Heart left ventricle (tissue), 13 donors: Measurements from ENCODE around the gene ATP6V1D.

ENCODE experiments used
- POLR2A ChIP-seq, 2 donors: fragments of 450-650 bp; IDR thresholded peaks; one replicate each; pipeline ENCODE4 v1.6.1; 2017; ENCODE audit warnings: antibody characterized with exemption in 2 of 2, mild to moderate bottlenecking in 2 of 2, moderate library complexity in 2 of 2
- TF ChIP-seq, protein P1 (sequence below), 12 donors: fragments of 200-600 bp; sonication (generic) in 4 of 12; IDR thresholded peaks; one replicate each; pipeline versions ENCODE4 v1.5.0 to v1.8.0; 2018 to 2022; ENCODE audit warnings: antibody characterized with exemption in 12 of 12, mild to moderate bottlenecking in 5 of 12
- donor health status: ischemic (EF 13 %, LVEDD 7.1; RV severe dilation, severe dysfunction).
- donor health status: DM: no; HTN: yes; CAD: no.
- donor health status: DM: no; HTN: no; CAD: no.
- donor health status: ischemic (EF 25% LVEDD 6.9; RV normal size, moderate dysfunction).
- donor health status: ischemic (EF 25% LVEDD 5.7; RV mildly dilated, moderate dysfunction).
- donor health status: ischemic (EF 35%, LVEDD 5.7; RV mildly dilated, moderate dysfunction).
- donor health status: nonischemic (EF 11% LVEDD 7.7; RV severe dilation, severe dysfunction).
- donor health status: DM: yes; HTN: yes; CAD: no.
- donor health status: PGD.
- donor health status: ischemic (EF 29% LVEDD 5.4; RV normal size, mild dysfunction).
- donor health status: nonischemic (EF 23%, LVEDD 6.1; RV moderate dilation, normal function).

GRCh38 chr14:67365476-67365875, 5.9 kb upstream of the ATP6V1D start:
- TF ChIP-seq, protein P1, sequence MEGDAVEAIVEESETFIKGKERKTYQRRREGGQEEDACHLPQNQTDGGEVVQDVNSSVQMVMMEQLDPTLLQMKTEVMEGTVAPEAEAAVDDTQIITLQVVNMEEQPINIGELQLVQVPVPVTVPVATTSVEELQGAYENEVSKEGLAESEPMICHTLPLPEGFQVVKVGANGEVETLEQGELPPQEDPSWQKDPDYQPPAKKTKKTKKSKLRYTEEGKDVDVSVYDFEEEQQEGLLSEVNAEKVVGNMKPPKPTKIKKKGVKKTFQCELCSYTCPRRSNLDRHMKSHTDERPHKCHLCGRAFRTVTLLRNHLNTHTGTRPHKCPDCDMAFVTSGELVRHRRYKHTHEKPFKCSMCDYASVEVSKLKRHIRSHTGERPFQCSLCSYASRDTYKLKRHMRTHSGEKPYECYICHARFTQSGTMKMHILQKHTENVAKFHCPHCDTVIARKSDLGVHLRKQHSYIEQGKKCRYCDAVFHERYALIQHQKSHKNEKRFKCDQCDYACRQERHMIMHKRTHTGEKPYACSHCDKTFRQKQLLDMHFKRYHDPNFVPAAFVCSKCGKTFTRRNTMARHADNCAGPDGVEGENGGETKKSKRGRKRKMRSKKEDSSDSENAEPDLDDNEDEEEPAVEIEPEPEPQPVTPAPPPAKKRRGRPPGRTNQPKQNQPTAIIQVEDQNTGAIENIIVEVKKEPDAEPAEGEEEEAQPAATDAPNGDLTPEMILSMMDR (IDR thresholded peaks at IDR 0.05): no peak
- no peak for TF ChIP-seq POLR2A (IDR thresholded peaks at IDR 0.05)
